Gastrocnemius medialis (tissue), 4 donors: ENCODE measurements around the gene APP. TPM values are rescaled to one million over a fixed set of nuclear protein-coding genes. Genes with fewer than 3 reads are reported as not detected.

Experiments
- ATAC-seq, 2 donors: fragments of 150-250 bp; one replicate each; pipeline ENCODE4 v1.9.1; 2016
- DNase-seq, 2 donors: peaks; one replicate each; pipeline ENCODE4 v3.0.0-alpha.2; 2019
- H3K27ac ChIP-seq, 4 donors: fragments of 200-600 bp; sonication (generic); 1 replicate in 1 of 4; 2 replicates in 3 of 4; pipeline ENCODE4 v1.5.1; 2016 to 2018; ENCODE audit warnings: mild to moderate bottlenecking in 2 of 4, moderate library complexity in 1 of 4
- H3K27me3 ChIP-seq, 3 donors: fragments of 200-600 bp; sonication (generic) in 2 of 3; 1 replicate in 1 of 3; 2 replicates in 2 of 3; pipeline versions ENCODE4 v1.5.1 to v1.6.0; 2016 to 2019; ENCODE audit warnings: mild to moderate bottlenecking in 1 of 3, moderate library complexity in 1 of 3
- H3K36me3 ChIP-seq, 2 donors: fragments of 200-600 bp; sonication (generic) in 1 of 2; one replicate each; pipeline ENCODE4 v1.5.1; 2017 to 2018
- H3K4me1 ChIP-seq, 2 donors: fragments of 200-600 bp; sonication (generic) in 1 of 2; one replicate each; pipeline ENCODE4 v1.5.1; 2016 to 2017; ENCODE audit warnings: mild to moderate bottlenecking in 2 of 2
- H3K4me3 ChIP-seq, 4 donors: fragments of 200-600 bp; sonication (generic) in 3 of 4; 1 replicate in 1 of 4; 2 replicates in 3 of 4; pipeline ENCODE4 v1.5.1; 2016 to 2019; ENCODE audit warnings: mild to moderate bottlenecking in 2 of 4
- H3K9me3 ChIP-seq, 3 donors: fragments of 200-600 bp; sonication (generic) in 2 of 3; 1 replicate in 1 of 3; 2 replicates in 2 of 3; pipeline ENCODE4 v1.5.1; 2016 to 2019
- CTCF ChIP-seq, 5 experiments: fragments of 450-650 bp in 3 of 5; fragments of 200-600 bp in 2 of 5; sonication (generic) in 2 of 5; IDR thresholded peaks in 4 of 5; conservative IDR thresholded peaks in 1 of 5; 1 replicate in 4 of 5; 2 replicates in 1 of 5; pipeline ENCODE4 v1.5.1; 2016 to 2019; ENCODE audit warnings: antibody characterized with exemption in 5 of 5, mild to moderate bottlenecking in 3 of 5, moderate library complexity in 3 of 5
- POLR2A ChIP-seq, 2 donors: fragments of 450-650 bp; IDR thresholded peaks; one replicate each; pipeline ENCODE4 v1.6.1; 2017; ENCODE audit warnings: antibody characterized with exemption in 2 of 2, mild to moderate bottlenecking in 2 of 2, moderate library complexity in 2 of 2
- in situ Hi-C, 4 donors: fragments of 200-750 bp; cut with MboI; loops; one replicate each; pipeline versions ENCODE4 v1.15.0 to v1.8.0; 2017; ENCODE audit warnings: low sequenced_read_pairs in 4 of 4
- intact Hi-C: fragments of 100-400 bp; cut with DNase I; formaldehyde crosslinking; loops from one replicate; pipeline ENCODE4 v1.15.1; 2023; ENCODE audit warnings: low total_unique reads
- total RNA-seq, 4 donors: library from RNA; depleted of rRNA; stranded (reverse); fragments of >200 nt; gene quantifications; one replicate each; pipeline versions ENCODE4 v1.1.0 to v1.2.3, GENCODE V29; 2016

APP gene
- total RNA-seq, 4 donors from 2014 or later = 45.8 to 73.2 (median 70.1) TPM

GRCh38 chr21:26120828-26121227 lies 49.7 kb downstream of the APP start:
- intact Hi-C loops (no loop called here), in situ Hi-C loops (no loop called here)
- Histone ChIP-seq H3K4me3 (no peak overlapping the region), H3K4me1 (peaks cover 19 to 27% of the 10 kb centered on the region in 2 donors), H3K36me3 (no peaks in the 10 kb centered on the region), H3K27me3 (no peaks in the 10 kb centered on the region), H3K9me3 (no peaks in the 10 kb centered on the region), H3K27ac (no peak overlapping the region)
- ATAC-seq = no peak
- no peak for DNase-seq
- TF ChIP-seq CTCF (IDR thresholded peaks at IDR 0.05 in 4 of 5, conservative IDR thresholded peaks at IDR 0.05 in 1 of 5) (no peak), POLR2A (IDR thresholded peaks at IDR 0.05) (no peak)

GRCh38 chr21:26119906-26120305 lies 50.7 kb downstream of the APP start:
- peaks cover 12 to 22% of the 10 kb centered on the region in 2 donors for H3K4me1 ChIP-seq
- no peak for TF ChIP-seq CTCF (IDR thresholded peaks at IDR 0.05 in 4 of 5, conservative IDR thresholded peaks at IDR 0.05 in 1 of 5)
- TF ChIP-seq POLR2A (IDR thresholded peaks at IDR 0.05) = no peak
- no peaks in the 10 kb centered on the region for H3K9me3 ChIP-seq
- in situ Hi-C loops = no loop called here
- ATAC-seq (no peak), DNase-seq (no peak)
- H3K27ac ChIP-seq = no peak overlapping the region
- H3K4me3 ChIP-seq = no peak overlapping the region
- H3K36me3 ChIP-seq = no peaks in the 10 kb centered on the region
- H3K27me3 ChIP-seq = no peaks in the 10 kb centered on the region
- intact Hi-C loops = no loop called here

- no peak for TF ChIP-seq POLR2A (IDR thresholded peaks at IDR 0.05)
- TF ChIP-seq CTCF (IDR thresholded peaks at IDR 0.05 in 4 of 5, conservative IDR thresholded peaks at IDR 0.05 in 1 of 5) = no peak
- ATAC-seq (no peak), DNase-seq (no peak)
- H3K27me3 ChIP-seq = no peaks in the 10 kb centered on the region
- intact Hi-C loops (no loop called here), in situ Hi-C loops (no loop called here)
- H3K36me3 ChIP-seq = no peaks in the 10 kb centered on the region
- no peaks in the 10 kb centered on the region for H3K9me3 ChIP-seq
- H3K4me1 ChIP-seq = peaks cover 6 to 15% of the 10 kb centered on the region in 2 donors
- no peak overlapping the region for H3K27ac ChIP-seq
- no peak overlapping the region for H3K4me3 ChIP-seq
Measured at GRCh38 chr21:26118938-26119540, 51.5 kb downstream of the APP start.

- DNase-seq = no peak
- H3K36me3 ChIP-seq = no peaks in the 10 kb centered on the region
- peak overlapping the region in 1 of 4 donors; percentile 71 for H3K27ac ChIP-seq
- no peak overlapping the region for H3K4me3 ChIP-seq
- ATAC-seq = no peak
- in situ Hi-C loops = no loop called here
- TF ChIP-seq POLR2A (IDR thresholded peaks at IDR 0.05) (no peak), CTCF (IDR thresholded peaks at IDR 0.05 in 4 of 5, conservative IDR thresholded peaks at IDR 0.05 in 1 of 5) (no peak)
- no peaks in the 10 kb centered on the region for H3K9me3 ChIP-seq
- intact Hi-C loops = no loop called here
- no peaks in the 10 kb centered on the region for H3K27me3 ChIP-seq
- peaks cover 4 to 7% of the 10 kb centered on the region in 2 donors for H3K4me1 ChIP-seq
Measured at GRCh38 chr21:26117972-26118367, 52.6 kb downstream of the APP start.
